C4-2B (cell line): ENCODE data around the gene DCTN1.

Experiments
- ZFX ChIP-seq: fragments of 450-650 bp; IDR thresholded peaks from 2 replicates; pipeline ENCODE4 v1.6.1; 2017
- TF ChIP-seq, protein P1 (sequence below): fragments of 450-650 bp; conservative IDR thresholded peaks from 2 replicates; pipeline ENCODE4 v1.5.1; 2017; ENCODE audit warnings: mild to moderate bottlenecking

DNA sequence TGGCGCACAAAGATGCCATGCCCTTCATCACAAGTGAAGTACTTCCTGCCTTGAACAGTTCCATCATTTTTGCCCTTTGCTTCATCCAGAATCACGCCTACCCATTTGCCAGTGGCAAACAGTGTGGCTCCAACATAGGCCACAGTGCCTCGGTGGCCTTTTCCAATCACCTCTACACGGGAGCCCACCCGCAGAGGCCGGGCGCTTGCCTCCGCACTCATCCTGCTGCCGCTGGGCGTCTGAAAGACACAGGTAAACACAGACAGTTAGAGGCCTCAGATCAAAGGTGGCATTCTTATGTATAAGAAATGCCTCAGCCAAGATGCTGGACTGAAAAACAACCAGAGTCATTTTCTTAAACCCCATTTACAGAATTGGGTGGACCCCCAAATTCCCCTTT, 2.1 kb downstream of the DCTN1 start:
- TF ChIP-seq, protein P1, sequence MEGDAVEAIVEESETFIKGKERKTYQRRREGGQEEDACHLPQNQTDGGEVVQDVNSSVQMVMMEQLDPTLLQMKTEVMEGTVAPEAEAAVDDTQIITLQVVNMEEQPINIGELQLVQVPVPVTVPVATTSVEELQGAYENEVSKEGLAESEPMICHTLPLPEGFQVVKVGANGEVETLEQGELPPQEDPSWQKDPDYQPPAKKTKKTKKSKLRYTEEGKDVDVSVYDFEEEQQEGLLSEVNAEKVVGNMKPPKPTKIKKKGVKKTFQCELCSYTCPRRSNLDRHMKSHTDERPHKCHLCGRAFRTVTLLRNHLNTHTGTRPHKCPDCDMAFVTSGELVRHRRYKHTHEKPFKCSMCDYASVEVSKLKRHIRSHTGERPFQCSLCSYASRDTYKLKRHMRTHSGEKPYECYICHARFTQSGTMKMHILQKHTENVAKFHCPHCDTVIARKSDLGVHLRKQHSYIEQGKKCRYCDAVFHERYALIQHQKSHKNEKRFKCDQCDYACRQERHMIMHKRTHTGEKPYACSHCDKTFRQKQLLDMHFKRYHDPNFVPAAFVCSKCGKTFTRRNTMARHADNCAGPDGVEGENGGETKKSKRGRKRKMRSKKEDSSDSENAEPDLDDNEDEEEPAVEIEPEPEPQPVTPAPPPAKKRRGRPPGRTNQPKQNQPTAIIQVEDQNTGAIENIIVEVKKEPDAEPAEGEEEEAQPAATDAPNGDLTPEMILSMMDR: no peak
- no peak for TF ChIP-seq ZFX
